Fibroblast of lung (primary cell): Measurements from ENCODE around the gene CORO2A. TPM values are rescaled to one million over a fixed set of nuclear protein-coding genes. Genes with fewer than 3 reads are reported as not detected.

Experiments
- DNase-seq, 2 donors: peaks; one replicate each; pipeline versions ENCODE4 v3.0.0 to v3.0.0-alpha.2; 2010; ENCODE audit warnings: low read depth in 2 of 2
- H2AFZ ChIP-seq: 2 replicates; pipeline ENCODE4 v1.5.1; 2012; ENCODE audit warnings: low read length, control low read depth, inconsistent platforms
- H3K27ac ChIP-seq: 2 replicates; pipeline ENCODE4 v1.5.1; 2011; ENCODE audit warnings: low read length, control low read depth; ENCODE audit not compliant: insufficient read depth
- H3K27me3 ChIP-seq: 2 replicates; pipeline ENCODE4 v1.5.1; 2011; ENCODE audit warnings: mild to moderate bottlenecking, low read length; ENCODE audit not compliant: control insufficient read depth, insufficient read depth
- H3K36me3 ChIP-seq: 2 replicates; pipeline ENCODE4 v1.5.1; 2011; ENCODE audit warnings: low read length; ENCODE audit not compliant: control insufficient read depth, insufficient read depth
- H3K4me1 ChIP-seq: 2 replicates; pipeline ENCODE4 v1.5.1; 2011; ENCODE audit warnings: low read length; ENCODE audit not compliant: control insufficient read depth, insufficient read depth; ENCODE audit errors: extremely low read depth
- H3K4me2 ChIP-seq: 2 replicates; pipeline ENCODE4 v1.5.1; 2011; ENCODE audit warnings: low read length, control low read depth; ENCODE audit not compliant: insufficient read depth; ENCODE audit errors: extremely low read depth
- H3K4me3 ChIP-seq, 4 experiments: fragments of 200-600 bp in 1 of 4; sonication (generic) in 1 of 4; replicated peaks in 1 of 4; 2 replicates each; pipeline ENCODE4 v1.5.1; 2011 to 2016; ENCODE audit warnings: low read length in 4 of 4, low read depth in 3 of 4, mild to moderate bottlenecking in 3 of 4, control low read depth in 2 of 4, inconsistent platforms in 1 of 4, mixed read lengths in 1 of 4; ENCODE audit not compliant: insufficient read depth in 1 of 4; ENCODE audit errors: control extremely low read depth in 1 of 4
- H3K79me2 ChIP-seq: 2 replicates; pipeline ENCODE4 v1.5.1; 2012; ENCODE audit warnings: mild to moderate bottlenecking, low read length, inconsistent platforms; ENCODE audit not compliant: control insufficient read depth, insufficient read depth
- H3K9ac ChIP-seq: 2 replicates; pipeline ENCODE4 v1.5.1; 2011; ENCODE audit warnings: mild to moderate bottlenecking, low read length, control low read depth; ENCODE audit not compliant: insufficient read depth
- H3K9me3 ChIP-seq: 2 replicates; pipeline ENCODE4 v1.5.1; 2012; ENCODE audit warnings: low read depth, low read length; ENCODE audit not compliant: control insufficient read depth, insufficient read depth
- H4K20me1 ChIP-seq: 2 replicates; pipeline ENCODE4 v1.5.1; 2011; ENCODE audit warnings: low read length; ENCODE audit not compliant: control insufficient read depth, insufficient read depth; ENCODE audit errors: extremely low read depth
- EZH2 ChIP-seq: IDR thresholded peaks from 2 replicates; pipeline ENCODE4 v1.5.1; 2012; ENCODE audit warnings: low read length, control low read depth, mild to moderate bottlenecking; ENCODE audit errors: missing control alignments
- polyA plus RNA-seq, 2 donors: library from polyadenylated mRNA; depleted of rRNA in 1 of 2; stranded (reverse) in 1 of 2; unstranded in 1 of 2; fragments of >200 nt; gene quantifications; 2 replicates each; pipeline ENCODE4 v1.2.1, GENCODE V29; 2011 to 2012; ENCODE audit warnings: missing spikeins in 1 of 2
- total RNA-seq: library from RNA; depleted of rRNA; stranded (reverse); fragments of >200 nt; gene quantifications from 2 replicates; pipeline ENCODE4 v1.2.1, GENCODE V29; 2014
- TF ChIP-seq, protein P1 (sequence below), 2 donors: IDR thresholded peaks in 1 of 2; conservative IDR thresholded peaks in 1 of 2; 1 replicate in 1 of 2; 2 replicates in 1 of 2; pipeline ENCODE4 v1.5.1; 2011 to 2012; ENCODE audit warnings: low read length in 2 of 2, control low read depth in 1 of 2, inconsistent platforms in 1 of 2, low read depth in 1 of 2, mild to moderate bottlenecking in 1 of 2

CORO2A gene
- total and polyA plus RNA-seq, 2 donors (not counting 1 experiment from before 2014, with no cell fraction given): 0.11 to 0.50 TPM

DNA sequence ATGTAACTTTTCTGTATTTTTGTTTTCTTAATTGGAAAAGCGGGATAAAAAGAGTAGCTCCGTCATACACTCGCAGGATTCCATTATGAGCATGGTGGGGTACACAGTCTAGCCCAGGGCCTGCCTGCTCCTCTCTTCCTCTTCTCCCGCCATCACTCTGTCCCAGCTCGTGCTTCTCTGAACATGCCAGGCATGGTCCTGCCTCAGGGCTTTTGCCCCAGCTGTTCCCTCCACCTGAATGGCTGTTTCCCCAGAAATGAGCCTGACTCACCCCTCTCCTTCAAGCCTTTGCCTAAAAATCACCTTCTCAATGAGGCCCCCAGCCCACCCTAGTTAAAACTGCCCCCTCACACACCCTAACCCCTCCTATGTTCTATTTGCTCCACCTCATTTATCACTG lies 4.5 kb downstream of the CORO2A start:
- H3K9me3 ChIP-seq: no peaks in the 10 kb centered on the region
- no peak overlapping the region for H3K9ac ChIP-seq
- no peak for DNase-seq
- no peak overlapping the region for H3K4me3 ChIP-seq
- H3K27me3 ChIP-seq: peaks cover 9% of the 10 kb centered on the region
- H3K79me2 ChIP-seq: no peaks in the 10 kb centered on the region
- no peak overlapping the region for H3K27ac ChIP-seq
- H3K4me1 ChIP-seq: no peaks in the 10 kb centered on the region
- H2AFZ ChIP-seq: no peak overlapping the region
- H4K20me1 ChIP-seq: no peaks in the 10 kb centered on the region
- TF ChIP-seq, protein P1, sequence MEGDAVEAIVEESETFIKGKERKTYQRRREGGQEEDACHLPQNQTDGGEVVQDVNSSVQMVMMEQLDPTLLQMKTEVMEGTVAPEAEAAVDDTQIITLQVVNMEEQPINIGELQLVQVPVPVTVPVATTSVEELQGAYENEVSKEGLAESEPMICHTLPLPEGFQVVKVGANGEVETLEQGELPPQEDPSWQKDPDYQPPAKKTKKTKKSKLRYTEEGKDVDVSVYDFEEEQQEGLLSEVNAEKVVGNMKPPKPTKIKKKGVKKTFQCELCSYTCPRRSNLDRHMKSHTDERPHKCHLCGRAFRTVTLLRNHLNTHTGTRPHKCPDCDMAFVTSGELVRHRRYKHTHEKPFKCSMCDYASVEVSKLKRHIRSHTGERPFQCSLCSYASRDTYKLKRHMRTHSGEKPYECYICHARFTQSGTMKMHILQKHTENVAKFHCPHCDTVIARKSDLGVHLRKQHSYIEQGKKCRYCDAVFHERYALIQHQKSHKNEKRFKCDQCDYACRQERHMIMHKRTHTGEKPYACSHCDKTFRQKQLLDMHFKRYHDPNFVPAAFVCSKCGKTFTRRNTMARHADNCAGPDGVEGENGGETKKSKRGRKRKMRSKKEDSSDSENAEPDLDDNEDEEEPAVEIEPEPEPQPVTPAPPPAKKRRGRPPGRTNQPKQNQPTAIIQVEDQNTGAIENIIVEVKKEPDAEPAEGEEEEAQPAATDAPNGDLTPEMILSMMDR (conservative IDR thresholded peaks at IDR 0.05 in 1 of 2, IDR thresholded peaks at IDR 0.05 in 1 of 2; ENCODE audit: low read depth in 1 of 2, low read length in 2 of 2): no peak
- TF ChIP-seq EZH2: no peak
- H3K4me2 ChIP-seq: no peak overlapping the region
- no peaks in the 10 kb centered on the region for H3K36me3 ChIP-seq

DNA sequence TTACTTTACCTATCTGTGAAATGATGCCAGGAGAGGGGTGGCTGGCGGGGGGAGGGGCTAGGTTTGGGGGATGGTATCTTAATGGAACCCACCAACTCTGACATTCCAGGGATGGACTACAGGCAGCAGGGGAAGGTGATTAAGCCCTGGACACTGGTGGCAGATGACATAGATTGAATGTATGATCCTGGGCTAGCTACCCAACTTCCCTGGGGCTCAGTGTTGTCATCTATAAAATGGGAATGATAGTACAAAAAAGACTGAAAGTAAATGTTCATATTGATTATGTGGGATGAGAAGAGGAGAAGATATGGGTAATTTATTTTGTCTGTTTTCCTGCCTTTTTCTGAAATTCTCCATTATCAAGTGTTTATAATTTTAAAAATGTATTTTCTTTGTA lies 6.2 kb downstream of the CORO2A start:
- Histone ChIP-seq H3K36me3 (no peaks in the 10 kb centered on the region), H3K9me3 (no peaks in the 10 kb centered on the region), H3K4me3 (no peak overlapping the region), H4K20me1 (no peaks in the 10 kb centered on the region), H3K4me2 (no peak overlapping the region), H3K27me3 (peaks cover 6% of the 10 kb centered on the region), H3K27ac (no peak overlapping the region), H3K4me1 (no peaks in the 10 kb centered on the region), H3K79me2 (no peaks in the 10 kb centered on the region), H2AFZ (no peak overlapping the region), H3K9ac (no peak overlapping the region)
- TF ChIP-seq, protein P1 (conservative IDR thresholded peaks at IDR 0.05 in 1 of 2, IDR thresholded peaks at IDR 0.05 in 1 of 2; ENCODE audit: low read depth in 1 of 2, low read length in 2 of 2): no peak
- no peak for TF ChIP-seq EZH2
- no peak for DNase-seq

DNA sequence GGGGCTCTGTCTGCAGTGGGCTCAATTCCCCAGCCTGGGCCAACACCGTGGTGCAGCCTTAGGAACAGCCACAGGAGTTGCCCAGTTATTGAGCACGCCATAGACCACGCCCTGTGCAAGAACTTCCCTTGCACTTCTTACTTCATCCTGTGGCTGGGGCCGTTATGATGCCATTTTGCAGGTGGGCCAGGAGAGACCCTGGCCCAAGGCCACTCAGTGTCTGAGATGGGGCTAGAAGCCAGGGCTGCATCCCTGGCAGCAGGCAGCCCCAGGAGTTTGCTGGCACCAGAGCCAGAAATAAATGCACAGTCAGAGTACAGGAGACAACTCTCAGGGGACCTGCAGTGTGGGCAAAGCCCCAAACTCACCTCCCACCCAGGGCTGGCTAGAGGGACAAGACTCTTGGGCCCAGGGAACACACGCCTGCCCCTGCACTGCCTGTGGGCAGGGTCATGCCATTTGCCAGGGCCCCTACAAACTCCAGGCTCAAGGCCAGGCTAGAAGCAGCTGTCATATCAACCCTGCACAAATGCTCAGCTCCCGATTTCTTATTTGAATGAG lies 6.7 kb downstream of the CORO2A start:
- H3K27me3 ChIP-seq: peaks cover 6% of the 10 kb centered on the region
- DNase-seq: no peak
- no peak overlapping the region for H3K4me3 ChIP-seq
- H3K79me2 ChIP-seq: no peaks in the 10 kb centered on the region
- no peaks in the 10 kb centered on the region for H3K9me3 ChIP-seq
- no peaks in the 10 kb centered on the region for H3K36me3 ChIP-seq
- no peak overlapping the region for H2AFZ ChIP-seq
- no peak overlapping the region for H3K27ac ChIP-seq
- TF ChIP-seq, protein P1 (conservative IDR thresholded peaks at IDR 0.05 in 1 of 2, IDR thresholded peaks at IDR 0.05 in 1 of 2; ENCODE audit: low read depth in 1 of 2, low read length in 2 of 2): no peak
- no peak for TF ChIP-seq EZH2
- H3K4me1 ChIP-seq: no peaks in the 10 kb centered on the region
- H3K9ac ChIP-seq: no peak overlapping the region
- H3K4me2 ChIP-seq: no peak overlapping the region
- H4K20me1 ChIP-seq: no peaks in the 10 kb centered on the region
